IMR-90 (cell line): ENCODE results near the gene F11. TPM values are rescaled to one million over a fixed set of nuclear protein-coding genes. Genes with fewer than 3 reads are reported as not detected.

Experiments
- ATAC-seq: fragments of 200-7000 bp; cut with Tn5 transposase; 2 replicates; pipeline ENCODE4 v1.9.1; 2020; ENCODE audit warnings: low read depth, mild to moderate bottlenecking, moderate library complexity
- BruUV-seq: library from RNA; stranded (reverse); fragments of 400-500 nt; replicated peaks from 2 replicates; lab custom pipeline; 2021; lab: Mats Ljungman, UMichigan
- CTCF ChIA-PET: fragments of 300-600 bp; formaldehyde crosslinking; extraction: SDS; loops from one replicate; lab custom pipeline; 2021; ENCODE audit warnings: antibody characterized with exemption; lab: Yijun Ruan, JAX
- POLR2A ChIA-PET: fragments of 300-600 bp; sonication (Branson Sonifier 250); formaldehyde crosslinking; loops from one replicate; lab custom pipeline; 2022; ENCODE audit warnings: antibody characterized with exemption; ENCODE audit not compliant: unreplicated experiment; lab: Charles Lee
- DNase-seq: peaks from one replicate; pipeline ENCODE4 v3.0.0; 2013
- H2AFZ ChIP-seq: replicated peaks from 2 replicates; pipeline ENCODE3; 2013; ENCODE audit warnings: low read length, mild to moderate bottlenecking; ENCODE audit not compliant: poor library complexity
- H2AK5ac ChIP-seq: 2 replicates; pipeline ENCODE4 v1.6.1; 2013; ENCODE audit warnings: low read depth, low read length, inconsistent platforms
- H2AK9ac ChIP-seq: replicated peaks from 2 replicates; pipeline ENCODE3; 2013; ENCODE audit warnings: mild to moderate bottlenecking, low read depth, low read length, moderate library complexity; ENCODE audit not compliant: poor library complexity
- H2BK120ac ChIP-seq: 2 replicates; pipeline ENCODE4 v1.6.1; 2013; ENCODE audit warnings: low read depth, low read length, inconsistent platforms
- H2BK15ac ChIP-seq: 3 replicates; pipeline ENCODE4 v1.6.1; 2013; ENCODE audit warnings: low read depth, low read length, inconsistent platforms
- H2BK20ac ChIP-seq: 2 replicates; pipeline ENCODE4 v1.6.1; 2013; ENCODE audit warnings: low read depth, mild to moderate bottlenecking, inconsistent platforms, low read length, moderate library complexity
- H2BK5ac ChIP-seq: 2 replicates; pipeline ENCODE4 v1.6.1; 2013; ENCODE audit warnings: mild to moderate bottlenecking, low read depth, low read length, inconsistent platforms; ENCODE audit not compliant: poor library complexity, severe bottlenecking
- H3K14ac ChIP-seq: replicated peaks from 2 replicates; pipeline ENCODE4 v1.6.1; 2013; ENCODE audit warnings: low read depth, low read length, inconsistent platforms
- H3K18ac ChIP-seq: 2 replicates; pipeline ENCODE4 v1.6.1; 2013; ENCODE audit warnings: low read depth, low read length, control low read depth
- H3K23ac ChIP-seq: 2 replicates; pipeline ENCODE4 v1.6.1; 2013; ENCODE audit warnings: low read depth, low read length, inconsistent platforms
- H3K27ac ChIP-seq: 2 replicates; pipeline ENCODE4 v1.5.1; 2013; ENCODE audit warnings: mild to moderate bottlenecking, control low read depth, low read length; ENCODE audit not compliant: insufficient read depth
- H3K27me3 ChIP-seq: 2 replicates; pipeline ENCODE4 v1.6.1; 2013; ENCODE audit warnings: low read length; ENCODE audit not compliant: control insufficient read depth, insufficient read depth
- H3K36me3 ChIP-seq: 2 replicates; pipeline ENCODE4 v1.6.1; 2013; ENCODE audit warnings: low read length, mixed read lengths; ENCODE audit not compliant: control insufficient read depth, insufficient read depth
- H3K4ac ChIP-seq: 2 replicates; pipeline ENCODE4 v1.6.1; 2013; ENCODE audit warnings: low read depth, low read length, inconsistent platforms
- H3K4me1 ChIP-seq: 2 replicates; pipeline ENCODE4 v1.6.1; 2013; ENCODE audit warnings: low read length, mixed read lengths; ENCODE audit not compliant: control insufficient read depth, insufficient read depth
- H3K4me2 ChIP-seq: 2 replicates; pipeline ENCODE4 v1.6.1; 2013; ENCODE audit warnings: low read depth, mild to moderate bottlenecking, control low read depth, low read length, moderate library complexity
- H3K4me3 ChIP-seq: 2 replicates; pipeline ENCODE4 v1.5.1; 2013; ENCODE audit warnings: low read depth, mild to moderate bottlenecking, control low read depth, low read length, moderate library complexity; ENCODE audit not compliant: insufficient read depth
- H3K56ac ChIP-seq: 2 replicates; pipeline ENCODE4 v1.6.1; 2013; ENCODE audit warnings: low read length, inconsistent platforms; ENCODE audit not compliant: insufficient read depth; ENCODE audit errors: extremely low read depth
- H3K79me1 ChIP-seq, 2 experiments: 2 replicates each; pipeline ENCODE4 v1.6.1; 2013; ENCODE audit warnings: low read length in 2 of 2, inconsistent platforms in 1 of 2, low read depth in 1 of 2
- H3K9ac ChIP-seq: 2 replicates; pipeline ENCODE4 v1.6.1; 2013; ENCODE audit warnings: low read depth, low read length, control low read depth
- H3K9me1 ChIP-seq: 2 replicates; pipeline ENCODE4 v1.6.1; 2013; ENCODE audit warnings: low read length, inconsistent platforms; ENCODE audit not compliant: insufficient read depth
- H3K9me3 ChIP-seq: 2 replicates; pipeline ENCODE4 v1.6.1; 2013; ENCODE audit warnings: low read length; ENCODE audit not compliant: control insufficient read depth, insufficient read depth
- H4K20me1 ChIP-seq: 2 replicates; pipeline ENCODE4 v1.6.1; 2013; ENCODE audit warnings: low read length, inconsistent platforms; ENCODE audit not compliant: insufficient read depth
- H4K5ac ChIP-seq: 2 replicates; pipeline ENCODE4 v1.6.1; 2013; ENCODE audit warnings: mild to moderate bottlenecking, low read depth, low read length, control low read depth
- H4K8ac ChIP-seq, 2 experiments: 2 replicates each; pipeline ENCODE4 v1.6.1; 2013; ENCODE audit warnings: low read depth in 2 of 2, low read length in 2 of 2, control low read depth in 1 of 2, inconsistent platforms in 1 of 2
- H4K91ac ChIP-seq: 2 replicates; pipeline ENCODE4 v1.6.1; 2013; ENCODE audit warnings: low read depth, low read length, inconsistent platforms; ENCODE audit not compliant: insufficient read depth
- BHLHE40 ChIP-seq: fragments of 150-350 bp; IDR thresholded peaks from 2 replicates; pipeline ENCODE4 v1.6.1; 2016; ENCODE audit warnings: mild to moderate bottlenecking, low read depth, low read length
- CHD1 ChIP-seq: IDR thresholded peaks from 2 replicates; pipeline ENCODE4 v1.6.1; 2012; ENCODE audit warnings: low read depth, low read length, improper control_type of control experiment
- MAFK ChIP-seq: IDR thresholded peaks from 2 replicates; pipeline ENCODE4 v1.6.1; 2012; ENCODE audit warnings: low read depth, low read length, improper control_type of control experiment
- SMC3 ChIP-seq: fragments of 150-350 bp; IDR thresholded peaks from 2 replicates; pipeline ENCODE4 v1.6.1; 2016; ENCODE audit warnings: low read depth, mild to moderate bottlenecking, antibody characterized with exemption, low read length, moderate library complexity
- WGBS, 2 experiments: methylation state at CpG; one replicate each; pipeline versions ENCODE4 v1.1.5 to v1.1.7; 2013; ENCODE audit warnings: missing lambda C conversion rate in 2 of 2; ENCODE audit not compliant: insufficient read length in 1 of 2; ENCODE audit errors: extremely low coverage in 2 of 2; 5-methylcytosine and 5-hydroxymethylcytosine counted together
- dilution Hi-C: fragments of 300-500 bp; cut with HindIII; formaldehyde crosslinking; loops from one replicate; pipeline ENCODE4 v1.14.3; 2018; ENCODE audit warnings: low sequenced_read_pairs; ENCODE audit not compliant: unreplicated experiment
- in situ Hi-C: fragments of 300-500 bp; cut with MboI; formaldehyde crosslinking; loops from 3 replicates; pipeline ENCODE4 v1.14.3; 2019; ENCODE audit warnings: low sequenced_read_pairs, inconsistent platforms, mixed read lengths
- intact Hi-C: fragments of 100-400 bp; cut with micrococcal nuclease; formaldehyde crosslinking; loops from 2 replicates; pipeline ENCODE4 v1.10.0; 2022
- polyA plus RNA-seq, 3 experiments: library from polyadenylated mRNA; depleted of rRNA; stranded (reverse); fragments of >200 nt; gene quantifications; 2 replicates each; pipeline ENCODE4 v1.2.3, GENCODE V29; 2012; ENCODE audit warnings: low replicate concordance in 1 of 3
- total RNA-seq: library from RNA; depleted of rRNA; stranded (reverse); fragments of >200 nt; gene quantifications from 2 replicates; pipeline ENCODE4 v1.2.3, GENCODE V29; 2012
- TF ChIP-seq, protein P1 (sequence below): conservative IDR thresholded peaks from 2 replicates; pipeline ENCODE4 v1.5.1; 2012; ENCODE audit warnings: mild to moderate bottlenecking, low read depth, low read length, improper control_type of control experiment
- TF ChIP-seq, protein P2 (sequence below): fragments of 150-350 bp; IDR thresholded peaks from 2 replicates; pipeline ENCODE4 v1.6.1; 2016; ENCODE audit warnings: low read depth, mild to moderate bottlenecking, low read length, moderate library complexity, borderline replicate concordance

Gene F11
- total and polyA plus RNA-seq, 2 of the 4 experiments (the other 2 are of a cell fraction) = not detected

DNA sequence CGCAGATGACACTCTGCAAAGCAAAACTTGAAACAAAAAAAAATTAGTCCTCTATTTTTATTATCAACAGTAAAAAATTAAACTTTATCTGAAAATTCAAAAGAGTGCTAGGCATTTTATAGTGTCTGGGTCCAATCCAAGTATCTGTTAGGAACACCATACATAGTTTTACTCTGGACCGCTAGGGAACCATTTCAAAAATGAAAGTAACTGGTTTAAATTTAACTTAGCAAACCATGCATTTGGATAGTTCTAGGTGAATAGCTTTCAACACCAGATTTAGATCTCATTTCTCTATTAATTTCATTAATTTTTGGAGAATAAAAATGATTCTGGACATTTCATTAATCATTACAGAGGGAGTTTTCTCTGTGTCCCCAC is 37.5 kb upstream of the F11 start:
- H2AK5ac ChIP-seq = no peak overlapping the region
- H3K9me3 ChIP-seq = no peaks in the 10 kb centered on the region
- H3K4me2 ChIP-seq = no peak overlapping the region; the same call in 1 of the 2 replicates
- no peak overlapping the region for H3K4me3 ChIP-seq
- H3K23ac ChIP-seq = no peak overlapping the region
- ChIA-PET POLR2A (no interaction called here), CTCF (no interaction called here)
- no peak overlapping the region for H2BK20ac ChIP-seq
- H4K8ac ChIP-seq = no peak overlapping the region
- WGBS, 2 experiments = no CpG with 5 or more reads among the region's 2 CpGs
- ATAC-seq (peak; percentile 46; the same call in 1 of the 2 replicates), DNase-seq (no peak)
- dilution Hi-C loops (no loop called here), intact Hi-C loops (no loop called here), in situ Hi-C loops (no loop called here)
- H3K9me1 ChIP-seq = no peaks in the 10 kb centered on the region
- no peak overlapping the region for H3K18ac ChIP-seq
- BruUV-seq = no TSS peak
- H3K36me3 ChIP-seq = no peaks in the 10 kb centered on the region
- no peak overlapping the region for H4K91ac ChIP-seq
- H3K14ac ChIP-seq = no peak overlapping the region
- H3K4me1 ChIP-seq = no peaks in the 10 kb centered on the region
- H2AK9ac ChIP-seq = no peak overlapping the region
- H2BK5ac ChIP-seq = no peak overlapping the region
- H3K79me1 ChIP-seq = no peaks in the 10 kb centered on the region
- TF ChIP-seq BHLHE40 (no peak), MAFK (no peak), CHD1 (no peak), SMC3 (no peak)
- TF ChIP-seq, protein P1, sequence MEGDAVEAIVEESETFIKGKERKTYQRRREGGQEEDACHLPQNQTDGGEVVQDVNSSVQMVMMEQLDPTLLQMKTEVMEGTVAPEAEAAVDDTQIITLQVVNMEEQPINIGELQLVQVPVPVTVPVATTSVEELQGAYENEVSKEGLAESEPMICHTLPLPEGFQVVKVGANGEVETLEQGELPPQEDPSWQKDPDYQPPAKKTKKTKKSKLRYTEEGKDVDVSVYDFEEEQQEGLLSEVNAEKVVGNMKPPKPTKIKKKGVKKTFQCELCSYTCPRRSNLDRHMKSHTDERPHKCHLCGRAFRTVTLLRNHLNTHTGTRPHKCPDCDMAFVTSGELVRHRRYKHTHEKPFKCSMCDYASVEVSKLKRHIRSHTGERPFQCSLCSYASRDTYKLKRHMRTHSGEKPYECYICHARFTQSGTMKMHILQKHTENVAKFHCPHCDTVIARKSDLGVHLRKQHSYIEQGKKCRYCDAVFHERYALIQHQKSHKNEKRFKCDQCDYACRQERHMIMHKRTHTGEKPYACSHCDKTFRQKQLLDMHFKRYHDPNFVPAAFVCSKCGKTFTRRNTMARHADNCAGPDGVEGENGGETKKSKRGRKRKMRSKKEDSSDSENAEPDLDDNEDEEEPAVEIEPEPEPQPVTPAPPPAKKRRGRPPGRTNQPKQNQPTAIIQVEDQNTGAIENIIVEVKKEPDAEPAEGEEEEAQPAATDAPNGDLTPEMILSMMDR = no peak
- TF ChIP-seq, protein P2, sequence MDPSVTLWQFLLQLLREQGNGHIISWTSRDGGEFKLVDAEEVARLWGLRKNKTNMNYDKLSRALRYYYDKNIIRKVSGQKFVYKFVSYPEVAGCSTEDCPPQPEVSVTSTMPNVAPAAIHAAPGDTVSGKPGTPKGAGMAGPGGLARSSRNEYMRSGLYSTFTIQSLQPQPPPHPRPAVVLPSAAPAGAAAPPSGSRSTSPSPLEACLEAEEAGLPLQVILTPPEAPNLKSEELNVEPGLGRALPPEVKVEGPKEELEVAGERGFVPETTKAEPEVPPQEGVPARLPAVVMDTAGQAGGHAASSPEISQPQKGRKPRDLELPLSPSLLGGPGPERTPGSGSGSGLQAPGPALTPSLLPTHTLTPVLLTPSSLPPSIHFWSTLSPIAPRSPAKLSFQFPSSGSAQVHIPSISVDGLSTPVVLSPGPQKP = no peak
- no peak overlapping the region for H3K27ac ChIP-seq
- H4K5ac ChIP-seq = no peak overlapping the region
- H4K20me1 ChIP-seq = no peaks in the 10 kb centered on the region
- H3K27me3 ChIP-seq = no peaks in the 10 kb centered on the region
- no peak overlapping the region for H2AFZ ChIP-seq
- H3K9ac ChIP-seq = no peak overlapping the region
- no peak overlapping the region for H3K56ac ChIP-seq
- no peak overlapping the region for H2BK120ac ChIP-seq
- H2BK15ac ChIP-seq = no peak overlapping the region
- no peak overlapping the region for H3K4ac ChIP-seq
